Fibroblast of lung (primary cell): ENCODE results near the gene ITGAL. TPM values are rescaled to one million over a fixed set of nuclear protein-coding genes. Genes with fewer than 3 reads are reported as not detected.
A peak's percentile ranks its signal among the peaks of the same experiment; 100 is the strongest.

Experiments used
- DNase-seq, 2 donors: peaks; one replicate each; pipeline versions ENCODE4 v3.0.0 to v3.0.0-alpha.2; 2010; ENCODE audit warnings: low read depth in 2 of 2
- H2AFZ ChIP-seq: 2 replicates; pipeline ENCODE4 v1.5.1; 2012; ENCODE audit warnings: low read length, control low read depth, inconsistent platforms
- H3K27ac ChIP-seq: 2 replicates; pipeline ENCODE4 v1.5.1; 2011; ENCODE audit warnings: low read length, control low read depth; ENCODE audit not compliant: insufficient read depth
- H3K27me3 ChIP-seq: 2 replicates; pipeline ENCODE4 v1.5.1; 2011; ENCODE audit warnings: mild to moderate bottlenecking, low read length; ENCODE audit not compliant: control insufficient read depth, insufficient read depth
- H3K36me3 ChIP-seq: 2 replicates; pipeline ENCODE4 v1.5.1; 2011; ENCODE audit warnings: low read length; ENCODE audit not compliant: control insufficient read depth, insufficient read depth
- H3K4me1 ChIP-seq: 2 replicates; pipeline ENCODE4 v1.5.1; 2011; ENCODE audit warnings: low read length; ENCODE audit not compliant: control insufficient read depth, insufficient read depth; ENCODE audit errors: extremely low read depth
- H3K4me2 ChIP-seq: 2 replicates; pipeline ENCODE4 v1.5.1; 2011; ENCODE audit warnings: low read length, control low read depth; ENCODE audit not compliant: insufficient read depth; ENCODE audit errors: extremely low read depth
- H3K4me3 ChIP-seq, 4 experiments: fragments of 200-600 bp in 1 of 4; sonication (generic) in 1 of 4; replicated peaks in 1 of 4; 2 replicates each; pipeline ENCODE4 v1.5.1; 2011 to 2016; ENCODE audit warnings: low read length in 4 of 4, low read depth in 3 of 4, mild to moderate bottlenecking in 3 of 4, control low read depth in 2 of 4, inconsistent platforms in 1 of 4, mixed read lengths in 1 of 4; ENCODE audit not compliant: insufficient read depth in 1 of 4; ENCODE audit errors: control extremely low read depth in 1 of 4
- H3K79me2 ChIP-seq: 2 replicates; pipeline ENCODE4 v1.5.1; 2012; ENCODE audit warnings: mild to moderate bottlenecking, low read length, inconsistent platforms; ENCODE audit not compliant: control insufficient read depth, insufficient read depth
- H3K9ac ChIP-seq: 2 replicates; pipeline ENCODE4 v1.5.1; 2011; ENCODE audit warnings: mild to moderate bottlenecking, low read length, control low read depth; ENCODE audit not compliant: insufficient read depth
- H3K9me3 ChIP-seq: 2 replicates; pipeline ENCODE4 v1.5.1; 2012; ENCODE audit warnings: low read depth, low read length; ENCODE audit not compliant: control insufficient read depth, insufficient read depth
- H4K20me1 ChIP-seq: 2 replicates; pipeline ENCODE4 v1.5.1; 2011; ENCODE audit warnings: low read length; ENCODE audit not compliant: control insufficient read depth, insufficient read depth; ENCODE audit errors: extremely low read depth
- EZH2 ChIP-seq: IDR thresholded peaks from 2 replicates; pipeline ENCODE4 v1.5.1; 2012; ENCODE audit warnings: low read length, control low read depth, mild to moderate bottlenecking; ENCODE audit errors: missing control alignments
- polyA plus RNA-seq, 2 donors: library from polyadenylated mRNA; depleted of rRNA in 1 of 2; stranded (reverse) in 1 of 2; unstranded in 1 of 2; fragments of >200 nt; gene quantifications; 2 replicates each; pipeline ENCODE4 v1.2.1, GENCODE V29; 2011 to 2012; ENCODE audit warnings: missing spikeins in 1 of 2
- total RNA-seq: library from RNA; depleted of rRNA; stranded (reverse); fragments of >200 nt; gene quantifications from 2 replicates; pipeline ENCODE4 v1.2.1, GENCODE V29; 2014
- TF ChIP-seq, protein P1 (sequence below), 2 donors: IDR thresholded peaks in 1 of 2; conservative IDR thresholded peaks in 1 of 2; 1 replicate in 1 of 2; 2 replicates in 1 of 2; pipeline ENCODE4 v1.5.1; 2011 to 2012; ENCODE audit warnings: low read length in 2 of 2, control low read depth in 1 of 2, inconsistent platforms in 1 of 2, low read depth in 1 of 2, mild to moderate bottlenecking in 1 of 2

ITGAL gene
- total and polyA plus RNA-seq, 2 donors (not counting 1 experiment from before 2014, with no cell fraction given): not detected

GRCh38 chr16:30523768-30524574, 51.4 kb downstream of the ITGAL start:
- Histone ChIP-seq H3K27me3 (no peaks in the 10 kb centered on the region), H3K9ac (no peak overlapping the region), H3K79me2 (no peaks in the 10 kb centered on the region), H3K36me3 (peaks cover 7% of the 10 kb centered on the region), H3K27ac (no peak overlapping the region), H4K20me1 (no peaks in the 10 kb centered on the region), H3K9me3 (no peaks in the 10 kb centered on the region), H3K4me2 (no peak overlapping the region), H3K4me3 (no peak overlapping the region), H2AFZ (no peak overlapping the region), H3K4me1 (peaks cover 3% of the 10 kb centered on the region)
- peak in 1 of 2 donors; percentile 26 for DNase-seq
- no peak for TF ChIP-seq EZH2
- TF ChIP-seq, protein P1, sequence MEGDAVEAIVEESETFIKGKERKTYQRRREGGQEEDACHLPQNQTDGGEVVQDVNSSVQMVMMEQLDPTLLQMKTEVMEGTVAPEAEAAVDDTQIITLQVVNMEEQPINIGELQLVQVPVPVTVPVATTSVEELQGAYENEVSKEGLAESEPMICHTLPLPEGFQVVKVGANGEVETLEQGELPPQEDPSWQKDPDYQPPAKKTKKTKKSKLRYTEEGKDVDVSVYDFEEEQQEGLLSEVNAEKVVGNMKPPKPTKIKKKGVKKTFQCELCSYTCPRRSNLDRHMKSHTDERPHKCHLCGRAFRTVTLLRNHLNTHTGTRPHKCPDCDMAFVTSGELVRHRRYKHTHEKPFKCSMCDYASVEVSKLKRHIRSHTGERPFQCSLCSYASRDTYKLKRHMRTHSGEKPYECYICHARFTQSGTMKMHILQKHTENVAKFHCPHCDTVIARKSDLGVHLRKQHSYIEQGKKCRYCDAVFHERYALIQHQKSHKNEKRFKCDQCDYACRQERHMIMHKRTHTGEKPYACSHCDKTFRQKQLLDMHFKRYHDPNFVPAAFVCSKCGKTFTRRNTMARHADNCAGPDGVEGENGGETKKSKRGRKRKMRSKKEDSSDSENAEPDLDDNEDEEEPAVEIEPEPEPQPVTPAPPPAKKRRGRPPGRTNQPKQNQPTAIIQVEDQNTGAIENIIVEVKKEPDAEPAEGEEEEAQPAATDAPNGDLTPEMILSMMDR (conservative IDR thresholded peaks at IDR 0.05 in 1 of 2, IDR thresholded peaks at IDR 0.05 in 1 of 2; ENCODE audit: low read depth in 1 of 2, low read length in 2 of 2): no peak

DNA sequence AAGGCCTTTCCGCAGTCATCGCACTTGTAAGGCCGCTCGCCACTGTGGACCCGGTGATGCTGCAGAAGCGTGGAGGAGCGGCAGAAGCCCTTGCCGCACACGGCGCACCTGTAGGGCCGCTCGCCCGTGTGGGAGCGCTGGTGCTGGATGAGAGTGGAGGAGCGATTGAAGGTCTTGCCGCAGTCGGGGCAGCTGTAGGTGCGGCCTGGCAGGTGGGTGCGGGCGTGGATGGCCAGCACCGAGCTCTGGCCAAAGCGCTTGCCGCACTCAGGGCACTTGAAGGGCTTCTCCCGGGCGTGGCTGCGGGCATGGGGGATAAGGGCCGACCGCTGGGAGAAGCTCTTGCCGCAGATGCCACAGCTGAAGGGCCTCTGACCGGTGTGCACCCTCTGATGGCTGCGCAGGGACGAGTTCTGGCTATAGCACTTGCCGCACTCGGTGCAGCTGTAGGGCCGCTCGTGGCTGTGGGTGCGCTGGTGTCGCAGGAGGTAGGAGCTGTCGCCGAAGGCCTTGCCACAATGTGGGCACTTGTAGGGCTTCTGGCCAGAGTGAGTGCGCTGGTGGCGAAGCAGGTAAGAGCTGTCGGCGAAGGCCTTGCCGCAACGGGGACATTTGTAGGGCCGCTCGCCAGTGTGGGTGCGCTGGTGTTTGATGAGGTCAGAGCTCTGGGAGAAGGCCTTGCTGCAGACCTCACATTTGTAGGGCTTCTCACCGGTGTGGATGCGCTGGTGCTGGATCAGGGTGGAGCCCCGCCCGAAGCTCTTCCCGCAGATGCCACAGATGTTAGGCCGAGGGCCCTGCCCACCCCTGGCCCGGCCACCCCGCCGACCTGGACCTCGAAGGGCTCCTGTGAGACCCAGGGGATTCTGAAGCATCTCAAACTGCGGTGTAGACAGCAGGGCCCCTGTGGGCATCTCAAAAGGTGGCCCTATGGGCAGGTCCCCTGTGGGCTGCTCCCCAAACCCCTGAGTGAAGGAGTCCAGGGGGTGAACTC, 52.3 kb downstream of the ITGAL start:
- no peak overlapping the region for H3K27ac ChIP-seq
- peaks cover 3% of the 10 kb centered on the region for H3K4me1 ChIP-seq
- no peak overlapping the region for H2AFZ ChIP-seq
- H3K79me2 ChIP-seq: no peaks in the 10 kb centered on the region
- TF ChIP-seq EZH2: no peak
- TF ChIP-seq, protein P1 (conservative IDR thresholded peaks at IDR 0.05 in 1 of 2, IDR thresholded peaks at IDR 0.05 in 1 of 2; ENCODE audit: low read depth in 1 of 2, low read length in 2 of 2): no peak
- H4K20me1 ChIP-seq: no peaks in the 10 kb centered on the region
- H3K4me3 ChIP-seq: no peak overlapping the region
- peaks cover 7% of the 10 kb centered on the region for H3K36me3 ChIP-seq
- no peaks in the 10 kb centered on the region for H3K9me3 ChIP-seq
- no peaks in the 10 kb centered on the region for H3K27me3 ChIP-seq
- no peak overlapping the region for H3K4me2 ChIP-seq
- H3K9ac ChIP-seq: no peak overlapping the region
- no peak for DNase-seq

DNA sequence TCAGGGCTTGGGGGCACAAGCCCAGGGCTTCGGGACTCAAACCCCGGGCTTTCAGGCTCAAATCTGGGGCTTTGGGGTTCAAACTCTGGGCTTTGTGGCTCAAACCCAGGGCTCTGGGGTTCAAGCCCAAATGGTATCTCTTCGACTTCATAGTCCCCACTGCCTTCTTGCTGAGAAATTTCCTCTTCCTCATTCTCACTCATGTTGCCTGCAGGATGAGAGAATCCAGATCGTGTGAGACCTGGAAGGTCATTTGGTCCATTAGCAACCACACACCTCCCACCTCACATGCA, 53.2 kb downstream of the ITGAL start:
- Histone ChIP-seq H3K36me3 (peaks cover 7% of the 10 kb centered on the region), H3K4me3 (peak overlapping the region; percentile 58 to 80 (median 66)), H3K27ac (no peak overlapping the region), H3K9me3 (no peaks in the 10 kb centered on the region), H3K9ac (no peak overlapping the region), H3K4me1 (peaks cover 3% of the 10 kb centered on the region), H3K79me2 (no peaks in the 10 kb centered on the region), H2AFZ (no peak overlapping the region), H4K20me1 (no peaks in the 10 kb centered on the region), H3K27me3 (no peaks in the 10 kb centered on the region), H3K4me2 (peak overlapping the region; percentile 54)
- no peak for DNase-seq
- TF ChIP-seq EZH2: no peak
- TF ChIP-seq, protein P1 (conservative IDR thresholded peaks at IDR 0.05 in 1 of 2, IDR thresholded peaks at IDR 0.05 in 1 of 2; ENCODE audit: low read depth in 1 of 2, low read length in 2 of 2): no peak
